Prostate gland (tissue), 2 donors: ENCODE measurements around the gene PPP4R3A. TPM values are rescaled to one million over a fixed set of nuclear protein-coding genes. Genes with fewer than 3 reads are reported as not detected.

ENCODE experiments used
- DNase-seq: peaks from one replicate; pipeline ENCODE4 v3.0.0-alpha.2; 2019; ENCODE audit warnings: low spot score
- H3K27ac ChIP-seq, 2 donors: fragments of 200-600 bp; sonication (generic); 2 replicates each; pipeline ENCODE4 v1.5.1; 2017 to 2019
- H3K27me3 ChIP-seq: fragments of 200-600 bp; sonication (generic); replicated peaks from 2 replicates; pipeline ENCODE4 v1.5.1; 2019; ENCODE audit not compliant: insufficient read depth
- H3K36me3 ChIP-seq, 2 donors: fragments of 200-600 bp; sonication (generic); 1 replicate in 1 of 2; 2 replicates in 1 of 2; pipeline versions ENCODE4 v1.5.1 to v1.8.1; 2017 to 2019
- H3K4me1 ChIP-seq: fragments of 200-600 bp; sonication (generic); replicated peaks from 2 replicates; pipeline ENCODE4 v1.5.1; 2019
- H3K4me3 ChIP-seq, 2 donors: fragments of 200-600 bp; sonication (generic); 2 replicates each; pipeline ENCODE4 v1.5.1; 2017 to 2019
- H3K9me3 ChIP-seq: fragments of 200-600 bp; sonication (generic); 2 replicates; pipeline ENCODE4 v1.5.1; 2017
- POLR2A ChIP-seq: fragments of 450-650 bp; IDR thresholded peaks from one replicate; pipeline ENCODE4 v1.6.1; 2016; ENCODE audit warnings: antibody characterized with exemption, mild to moderate bottlenecking
- POLR2AphosphoS5 ChIP-seq: sonication (generic); formaldehyde crosslinking; IDR thresholded peaks from one replicate; pipeline ENCODE4 v1.6.1; 2017; ENCODE audit warnings: antibody characterized with exemption
- WGBS: methylation state at CpG from one replicate; pipeline ENCODE4 v1.1.5; 2018; 5-methylcytosine and 5-hydroxymethylcytosine counted together
- intact Hi-C: fragments of 100-400 bp; cut with DNase I; formaldehyde crosslinking; loops from one replicate; pipeline ENCODE4 v1.14.2; 2022
- total RNA-seq, 2 donors: library from RNA; depleted of rRNA; stranded (reverse); fragments of >200 nt; gene quantifications; one replicate each; pipeline ENCODE4 v1.1.0, GENCODE V29; 2016
- TF ChIP-seq, protein P1 (sequence below), 4 experiments: fragments of 200-600 bp in 2 of 4; fragments of 450-650 bp in 2 of 4; sonication (generic) in 2 of 4; IDR thresholded peaks; 1 replicate in 3 of 4; 2 replicates in 1 of 4; pipeline ENCODE4 v1.5.1; 2016 to 2019; ENCODE audit warnings: antibody characterized with exemption in 4 of 4, mild to moderate bottlenecking in 2 of 4, moderate library complexity in 2 of 4

Gene PPP4R3A
- total RNA-seq, 2 donors from 2014 or later, result 63.4 to 97.2 TPM

DNA sequence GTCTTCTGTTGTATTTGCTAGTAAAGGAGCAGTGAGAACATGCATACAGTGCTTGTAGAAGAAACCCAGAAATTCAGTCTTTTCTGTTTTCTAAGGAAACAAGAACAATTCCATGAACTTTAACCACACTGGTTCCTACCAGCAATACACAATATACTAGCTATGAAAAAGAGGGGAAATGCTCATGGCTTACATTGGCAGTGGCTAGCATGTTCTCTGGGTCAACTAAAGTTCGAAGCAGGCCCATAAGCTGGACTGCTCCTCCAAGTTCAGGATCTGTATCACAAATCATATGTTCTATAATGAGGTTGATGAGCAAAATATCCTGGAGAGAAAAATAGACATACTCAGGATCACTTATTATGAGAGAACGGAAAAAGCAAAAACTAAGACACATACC is 37.1 kb downstream of the PPP4R3A start:
- H3K36me3 ChIP-seq, result peaks cover 2 to 10% of the 10 kb centered on the region in 2 donors
- no peaks in the 10 kb centered on the region for H3K4me1 ChIP-seq
- no peak overlapping the region for H3K27ac ChIP-seq
- no peaks in the 10 kb centered on the region for H3K9me3 ChIP-seq
- no peaks in the 10 kb centered on the region for H3K27me3 ChIP-seq
- WGBS, result 94% methylated on average over 2 of the region's 2 CpGs
- intact Hi-C loops, result no loop called here
- DNase-seq, result no peak
- H3K4me3 ChIP-seq, result no peak overlapping the region
- TF ChIP-seq POLR2AphosphoS5 (no peak), POLR2A (no peak)
- TF ChIP-seq, protein P1, sequence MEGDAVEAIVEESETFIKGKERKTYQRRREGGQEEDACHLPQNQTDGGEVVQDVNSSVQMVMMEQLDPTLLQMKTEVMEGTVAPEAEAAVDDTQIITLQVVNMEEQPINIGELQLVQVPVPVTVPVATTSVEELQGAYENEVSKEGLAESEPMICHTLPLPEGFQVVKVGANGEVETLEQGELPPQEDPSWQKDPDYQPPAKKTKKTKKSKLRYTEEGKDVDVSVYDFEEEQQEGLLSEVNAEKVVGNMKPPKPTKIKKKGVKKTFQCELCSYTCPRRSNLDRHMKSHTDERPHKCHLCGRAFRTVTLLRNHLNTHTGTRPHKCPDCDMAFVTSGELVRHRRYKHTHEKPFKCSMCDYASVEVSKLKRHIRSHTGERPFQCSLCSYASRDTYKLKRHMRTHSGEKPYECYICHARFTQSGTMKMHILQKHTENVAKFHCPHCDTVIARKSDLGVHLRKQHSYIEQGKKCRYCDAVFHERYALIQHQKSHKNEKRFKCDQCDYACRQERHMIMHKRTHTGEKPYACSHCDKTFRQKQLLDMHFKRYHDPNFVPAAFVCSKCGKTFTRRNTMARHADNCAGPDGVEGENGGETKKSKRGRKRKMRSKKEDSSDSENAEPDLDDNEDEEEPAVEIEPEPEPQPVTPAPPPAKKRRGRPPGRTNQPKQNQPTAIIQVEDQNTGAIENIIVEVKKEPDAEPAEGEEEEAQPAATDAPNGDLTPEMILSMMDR (IDR thresholded peaks at IDR 0.05), result no peak

DNA sequence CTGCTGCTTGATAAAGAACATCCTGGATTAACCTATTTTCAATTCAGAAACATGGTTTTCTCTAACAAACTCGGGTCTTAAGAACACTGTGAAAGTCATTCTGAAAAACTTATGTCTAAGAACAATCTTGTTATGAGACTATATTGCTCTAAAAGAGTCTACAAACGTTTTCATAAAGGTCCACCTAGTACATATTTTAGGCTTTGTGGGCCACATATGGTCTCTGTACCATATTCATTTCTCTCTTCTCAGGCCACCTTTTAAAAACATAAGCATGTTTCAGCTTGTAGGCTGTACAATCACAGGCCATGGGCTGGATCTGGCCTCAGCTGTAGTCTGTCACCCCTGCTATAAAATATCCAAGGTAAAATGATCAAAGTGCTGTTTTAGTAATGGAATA is 39.9 kb downstream of the PPP4R3A start:
- DNase-seq, result no peak
- Histone ChIP-seq H3K27me3 (no peaks in the 10 kb centered on the region), H3K4me3 (no peak overlapping the region), H3K9me3 (no peaks in the 10 kb centered on the region), H3K27ac (no peak overlapping the region), H3K36me3 (peaks cover 2 to 10% of the 10 kb centered on the region in 2 donors), H3K4me1 (no peaks in the 10 kb centered on the region)
- intact Hi-C loops, result no loop called here
- TF ChIP-seq POLR2AphosphoS5, result no peak
- TF ChIP-seq, protein P1 (IDR thresholded peaks at IDR 0.05), result no peak
- no peak for TF ChIP-seq POLR2A
- WGBS, result 75% methylated on average over 2 of the region's 2 CpGs

DNA sequence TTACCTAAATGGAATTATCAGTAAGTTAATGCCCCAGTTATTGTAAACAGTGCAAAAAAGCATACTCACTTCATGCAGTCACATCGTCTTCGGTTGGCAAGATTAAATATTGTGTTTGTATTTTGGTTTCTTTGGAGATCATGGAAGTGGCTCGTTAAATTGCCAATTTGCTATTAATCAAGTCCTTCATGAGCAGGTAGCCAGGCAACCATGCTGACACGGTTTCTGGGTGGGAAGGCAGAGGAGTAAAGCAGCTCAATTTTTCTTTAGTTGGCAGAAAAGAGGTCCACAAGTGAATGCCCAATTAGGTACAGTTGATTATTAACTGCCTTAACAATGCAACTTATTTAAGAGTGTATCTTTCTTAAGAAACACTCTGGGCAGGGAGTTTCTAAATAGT is 43.9 kb downstream of the PPP4R3A start:
- DNase-seq, result no peak
- no peaks in the 10 kb centered on the region for H3K4me1 ChIP-seq
- no peak overlapping the region for H3K27ac ChIP-seq
- no peak for TF ChIP-seq POLR2AphosphoS5
- no peak for TF ChIP-seq POLR2A
- TF ChIP-seq, protein P1 (IDR thresholded peaks at IDR 0.05), result no peak
- intact Hi-C loops, result no loop called here
- no peak overlapping the region for H3K4me3 ChIP-seq
- H3K27me3 ChIP-seq, result no peaks in the 10 kb centered on the region
- peaks cover 2 to 5% of the 10 kb centered on the region in 2 donors for H3K36me3 ChIP-seq
- no peaks in the 10 kb centered on the region for H3K9me3 ChIP-seq
- WGBS, result 20% methylated on average over 4 of the region's 4 CpGs

DNA sequence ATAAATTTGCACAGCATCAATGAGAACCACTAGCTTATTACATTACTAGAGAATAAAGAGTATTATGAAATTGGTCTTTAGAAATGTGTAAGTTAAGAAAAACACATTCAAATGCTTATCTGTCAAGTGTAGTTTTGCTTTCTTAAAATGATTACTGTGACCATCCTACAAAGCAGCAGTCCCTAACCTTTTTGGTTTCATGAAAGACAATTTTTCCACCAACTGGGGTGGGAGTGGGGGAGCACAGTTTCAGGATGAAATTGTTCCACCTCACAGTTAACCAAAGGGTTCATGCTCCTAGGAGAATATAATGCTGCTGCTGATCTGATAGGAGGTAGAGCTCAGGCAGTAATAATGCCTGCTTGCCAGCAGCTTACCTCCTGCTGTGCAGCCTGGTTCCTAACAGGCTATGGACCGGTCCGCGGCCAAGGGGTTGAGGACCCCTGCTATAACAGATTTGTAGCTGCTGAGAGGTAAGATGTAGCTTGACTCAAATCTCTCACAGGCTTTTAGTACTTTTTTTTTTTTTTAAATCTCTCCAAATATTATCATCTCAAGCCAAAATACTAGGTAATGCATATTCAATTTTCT is 45.4 kb downstream of the PPP4R3A start:
- no peaks in the 10 kb centered on the region for H3K4me1 ChIP-seq
- H3K27me3 ChIP-seq, result no peaks in the 10 kb centered on the region
- intact Hi-C loops, result no loop called here
- H3K36me3 ChIP-seq, result peaks cover 0 to 2% of the 10 kb centered on the region in 2 donors
- no peaks in the 10 kb centered on the region for H3K9me3 ChIP-seq
- H3K27ac ChIP-seq, result no peak overlapping the region
- WGBS, result 59% methylated on average over 3 of the region's 3 CpGs
- TF ChIP-seq POLR2AphosphoS5, result no peak
- TF ChIP-seq, protein P1 (IDR thresholded peaks at IDR 0.05), result no peak
- no peak overlapping the region for H3K4me3 ChIP-seq
- DNase-seq, result no peak

DNA sequence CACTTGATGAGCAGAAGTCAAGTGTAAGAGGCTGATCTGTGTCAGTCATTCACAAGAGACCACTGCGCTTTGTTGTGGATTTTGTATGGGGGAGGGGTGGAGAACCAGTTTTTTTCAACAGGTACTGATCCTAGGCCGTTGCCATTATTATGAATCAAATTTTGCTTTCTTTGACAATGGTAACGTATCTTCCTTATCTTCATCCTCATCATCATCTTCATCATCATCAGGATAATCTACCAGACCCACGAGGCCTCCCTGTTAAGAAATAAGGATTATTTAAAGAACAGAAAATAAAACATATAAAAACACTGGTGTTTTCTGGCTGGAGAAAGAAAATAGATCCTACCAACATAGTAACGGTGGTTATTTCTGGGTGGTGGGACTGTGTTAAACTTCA is 51.5 kb downstream of the PPP4R3A start:
- H3K27me3 ChIP-seq, result no peaks in the 10 kb centered on the region
- no peak for DNase-seq
- no peaks in the 10 kb centered on the region for H3K9me3 ChIP-seq
- WGBS, result 87% methylated on average over 5 of the region's 5 CpGs
- no peaks in the 10 kb centered on the region for H3K4me1 ChIP-seq
- no peak overlapping the region for H3K4me3 ChIP-seq
- H3K36me3 ChIP-seq, result no peaks in the 10 kb centered on the region
- intact Hi-C loops, result no loop called here
- TF ChIP-seq POLR2A, result no peak
- no peak for TF ChIP-seq POLR2AphosphoS5
- TF ChIP-seq, protein P1 (IDR thresholded peaks at IDR 0.05), result no peak
- no peak overlapping the region for H3K27ac ChIP-seq
